GM12865 (cell line): ENCODE results near the gene ADARB1.

Source experiments
- DNase-seq: peaks from one replicate; pipeline ENCODE4 v3.0.0; 2010; ENCODE audit warnings: low read depth
- H3K4me3 ChIP-seq: 2 replicates; pipeline ENCODE4 v1.5.1; 2011; ENCODE audit warnings: mild to moderate bottlenecking, low read depth, low read length, control low read depth
- CTCF ChIP-seq: IDR thresholded peaks from 2 replicates; pipeline ENCODE4 v1.5.1; 2011; ENCODE audit warnings: low read length, control low read depth, low read depth, inconsistent platforms; ENCODE audit not compliant: insufficient read depth; ENCODE audit errors: missing control alignments

ADARB1 gene

GRCh38 chr21:45220714-45221490 lies 146.5 kb downstream of the ADARB1 start:
- no peak overlapping the region for H3K4me3 ChIP-seq
- no peak for TF ChIP-seq CTCF
- no peak for DNase-seq

DNA sequence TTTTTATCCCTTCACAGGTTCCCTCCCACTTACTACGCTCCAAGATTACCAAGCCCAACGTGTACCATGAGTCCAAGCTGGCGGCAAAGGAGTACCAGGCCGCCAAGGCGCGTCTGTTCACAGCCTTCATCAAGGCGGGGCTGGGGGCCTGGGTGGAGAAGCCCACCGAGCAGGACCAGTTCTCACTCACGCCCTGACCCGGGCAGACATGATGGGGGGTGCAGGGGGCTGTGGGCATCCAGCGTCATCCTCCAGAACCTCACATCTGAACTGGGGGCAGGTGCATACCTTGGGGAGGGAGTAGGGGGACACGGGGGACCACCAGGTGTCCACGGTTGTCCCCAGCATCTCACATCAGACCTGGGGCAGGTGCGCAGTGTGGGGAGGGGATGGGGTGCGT lies 147.6 kb downstream of the ADARB1 start:
- TF ChIP-seq CTCF: no peak
- DNase-seq: no peak
- no peak overlapping the region for H3K4me3 ChIP-seq

DNA sequence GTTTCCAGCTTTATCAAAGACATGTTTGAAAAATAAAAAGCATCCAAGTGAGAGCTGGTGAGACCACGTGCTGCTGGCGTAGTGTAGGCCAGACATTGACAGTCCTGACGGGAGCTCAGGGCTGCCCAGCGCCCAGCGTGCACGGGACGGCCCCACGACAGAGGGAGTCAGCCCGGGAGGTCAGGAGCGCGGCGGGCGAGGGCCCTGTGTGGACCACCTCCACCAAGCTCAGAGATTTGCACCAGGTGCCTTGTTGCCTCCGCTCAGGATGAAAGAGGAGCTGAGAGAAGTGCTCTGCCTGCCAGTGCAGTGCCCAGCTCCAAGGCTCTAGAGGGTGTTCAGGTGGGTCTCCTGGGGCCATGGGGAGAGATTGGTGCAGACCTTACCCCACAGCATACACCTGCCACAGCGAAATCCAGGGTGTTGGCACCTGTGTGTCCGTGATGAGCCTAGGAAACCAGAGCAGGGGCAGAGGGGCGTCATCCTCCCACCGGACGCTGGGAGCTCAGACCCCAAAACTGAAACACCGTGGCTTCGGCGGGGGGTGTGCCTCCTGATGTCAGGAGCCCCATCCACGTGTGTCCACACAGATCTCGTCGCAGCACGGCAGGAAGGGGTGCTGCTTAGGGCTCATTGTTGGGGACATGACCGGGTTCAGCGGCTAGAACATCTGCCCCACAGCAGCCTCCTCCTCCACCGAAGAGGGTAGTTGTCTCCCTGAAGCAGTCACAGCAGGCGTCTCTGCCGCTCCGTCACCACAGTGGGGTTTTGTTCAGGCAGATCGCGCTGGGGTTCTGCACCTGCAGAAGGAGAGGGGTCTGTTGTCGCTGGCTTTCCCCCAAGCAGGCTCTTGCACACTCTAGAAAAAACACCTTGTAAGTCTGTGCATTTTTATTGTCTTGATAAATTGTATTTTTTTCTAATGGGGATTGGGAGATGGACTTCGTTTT lies 149.1 kb downstream of the ADARB1 start:
- no peak for TF ChIP-seq CTCF
- DNase-seq: no peak
- H3K4me3 ChIP-seq: no peak overlapping the region

GRCh38 chr21:45224189-45224938 lies 150.0 kb downstream of the ADARB1 start:
- H3K4me3 ChIP-seq: no peak overlapping the region
- no peak for TF ChIP-seq CTCF
- no peak for DNase-seq

DNA sequence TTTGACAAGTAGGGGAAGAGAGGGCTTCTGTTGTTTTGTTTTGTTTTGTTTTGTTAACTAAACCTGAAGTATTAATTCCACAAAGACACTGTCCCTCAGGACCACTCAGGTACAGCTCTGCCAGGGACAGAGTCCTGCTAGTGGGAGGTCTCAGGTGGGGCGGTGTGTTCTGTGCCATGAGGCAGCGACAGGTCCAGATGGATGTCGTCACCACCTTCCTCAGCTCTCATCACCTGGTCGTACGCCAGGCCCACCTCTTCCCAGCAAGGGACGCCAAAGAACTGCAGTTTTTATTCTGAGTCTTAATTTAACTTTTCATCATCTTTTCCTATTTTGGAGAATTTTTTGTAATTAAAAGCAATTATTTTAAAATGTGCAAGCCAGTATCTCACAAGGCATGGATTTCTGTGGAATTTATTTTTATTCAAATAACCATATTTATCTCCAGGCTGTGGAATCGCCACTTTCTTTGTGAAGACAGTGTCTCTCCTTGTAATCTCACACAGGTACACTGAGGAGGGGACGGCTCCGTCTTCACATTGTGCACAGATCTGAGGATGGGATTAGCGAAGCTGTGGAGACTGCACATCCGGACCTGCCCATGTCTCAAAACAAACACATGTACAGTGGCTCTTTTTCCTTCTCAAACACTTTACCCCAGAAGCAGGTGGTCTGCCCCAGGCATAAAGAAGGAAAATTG lies 150.8 kb downstream of the ADARB1 start:
- DNase-seq: no peak
- no peak for TF ChIP-seq CTCF
- no peak overlapping the region for H3K4me3 ChIP-seq

GRCh38 chr21:45225741-45226327 lies 151.5 kb downstream of the ADARB1 start:
- H3K4me3 ChIP-seq: no peak overlapping the region
- DNase-seq: no peak
- no peak for TF ChIP-seq CTCF
